Measurements from ENCODE around the gene STK31. TPM values are rescaled to one million over a fixed set of nuclear protein-coding genes. Genes with fewer than 3 reads are reported as not detected.
"Not testable (repeated sequence)": the region's sequence is repeated elsewhere in the genome, so short reads cannot be mapped to it uniquely, and the experiment has no call there.

STK31 gene
- total and polyA plus RNA-seq, 2 donors (not counting 1 experiment from before 2014, with no cell fraction given), result 0.17 TPM; not detected in 1

- no peak overlapping the region for H3K27ac ChIP-seq (ENCODE audit: insufficient read depth, low read length)
- H3K9ac ChIP-seq (ENCODE audit: insufficient read depth, low read length), result no peak overlapping the region
- no peak overlapping the region for H3K4me2 ChIP-seq (ENCODE audit: extremely low read depth, insufficient read depth, low read length)
- no peaks in the 10 kb centered on the region for H3K27me3 ChIP-seq (ENCODE audit: control insufficient read depth, insufficient read depth, low read length)
- DNase-seq (ENCODE audit: low read depth in 2 of 2), result no peak
- no peaks in the 10 kb centered on the region for H3K36me3 ChIP-seq (ENCODE audit: control insufficient read depth, insufficient read depth, low read length)
- TF ChIP-seq, protein P1, sequence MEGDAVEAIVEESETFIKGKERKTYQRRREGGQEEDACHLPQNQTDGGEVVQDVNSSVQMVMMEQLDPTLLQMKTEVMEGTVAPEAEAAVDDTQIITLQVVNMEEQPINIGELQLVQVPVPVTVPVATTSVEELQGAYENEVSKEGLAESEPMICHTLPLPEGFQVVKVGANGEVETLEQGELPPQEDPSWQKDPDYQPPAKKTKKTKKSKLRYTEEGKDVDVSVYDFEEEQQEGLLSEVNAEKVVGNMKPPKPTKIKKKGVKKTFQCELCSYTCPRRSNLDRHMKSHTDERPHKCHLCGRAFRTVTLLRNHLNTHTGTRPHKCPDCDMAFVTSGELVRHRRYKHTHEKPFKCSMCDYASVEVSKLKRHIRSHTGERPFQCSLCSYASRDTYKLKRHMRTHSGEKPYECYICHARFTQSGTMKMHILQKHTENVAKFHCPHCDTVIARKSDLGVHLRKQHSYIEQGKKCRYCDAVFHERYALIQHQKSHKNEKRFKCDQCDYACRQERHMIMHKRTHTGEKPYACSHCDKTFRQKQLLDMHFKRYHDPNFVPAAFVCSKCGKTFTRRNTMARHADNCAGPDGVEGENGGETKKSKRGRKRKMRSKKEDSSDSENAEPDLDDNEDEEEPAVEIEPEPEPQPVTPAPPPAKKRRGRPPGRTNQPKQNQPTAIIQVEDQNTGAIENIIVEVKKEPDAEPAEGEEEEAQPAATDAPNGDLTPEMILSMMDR (conservative IDR thresholded peaks at IDR 0.05 in 1 of 2, IDR thresholded peaks at IDR 0.05 in 1 of 2; ENCODE audit: low read depth in 1 of 2, low read length in 2 of 2), result no peak
- TF ChIP-seq EZH2 (IDR thresholded peaks at IDR 0.05; ENCODE audit: low read length, missing control alignments), result no peak
- H4K20me1 ChIP-seq (ENCODE audit: control insufficient read depth, extremely low read depth, insufficient read depth, low read length), result no peaks in the 10 kb centered on the region
- H3K4me1 ChIP-seq (ENCODE audit: control insufficient read depth, extremely low read depth, insufficient read depth, low read length), result no peaks in the 10 kb centered on the region
- no peak overlapping the region for H2AFZ ChIP-seq (ENCODE audit: low read length)
- no peak overlapping the region for H3K4me3 ChIP-seq (replicated peaks in 1 of 4; ENCODE audit: control extremely low read depth in 1 of 4, insufficient read depth in 1 of 4, low read depth in 3 of 4, low read length in 4 of 4)
- H3K9me3 ChIP-seq (ENCODE audit: control insufficient read depth, insufficient read depth, low read depth, low read length), result no peaks in the 10 kb centered on the region
- no peaks in the 10 kb centered on the region for H3K79me2 ChIP-seq (ENCODE audit: control insufficient read depth, insufficient read depth, low read length)
Measured at GRCh38 chr7:23833405-23833804, 123.4 kb downstream of the STK31 start.

GRCh38 chr7:23844837-23845236, 134.8 kb downstream of the STK31 start:
- not testable (repeated sequence) for H3K9me3 ChIP-seq (ENCODE audit: control insufficient read depth, insufficient read depth, low read depth, low read length); H4K20me1 ChIP-seq (ENCODE audit: control insufficient read depth, extremely low read depth, insufficient read depth, low read length); H3K79me2 ChIP-seq (ENCODE audit: control insufficient read depth, insufficient read depth, low read length); H3K4me3 ChIP-seq (replicated peaks in 1 of 4; ENCODE audit: control extremely low read depth in 1 of 4, insufficient read depth in 1 of 4, low read depth in 3 of 4, low read length in 4 of 4); H3K9ac ChIP-seq (ENCODE audit: insufficient read depth, low read length); DNase-seq (ENCODE audit: low read depth in 2 of 2); H3K27ac ChIP-seq (ENCODE audit: insufficient read depth, low read length); H3K4me1 ChIP-seq (ENCODE audit: control insufficient read depth, extremely low read depth, insufficient read depth, low read length); H2AFZ ChIP-seq (ENCODE audit: low read length); H3K27me3 ChIP-seq (ENCODE audit: control insufficient read depth, insufficient read depth, low read length); H3K4me2 ChIP-seq (ENCODE audit: extremely low read depth, insufficient read depth, low read length); H3K36me3 ChIP-seq (ENCODE audit: control insufficient read depth, insufficient read depth, low read length)

GRCh38 chr7:23852135-23852534, 142.1 kb downstream of the STK31 start:
- no peaks in the 10 kb centered on the region for H4K20me1 ChIP-seq (ENCODE audit: control insufficient read depth, extremely low read depth, insufficient read depth, low read length)
- H3K4me3 ChIP-seq (replicated peaks in 1 of 4; ENCODE audit: control extremely low read depth in 1 of 4, insufficient read depth in 1 of 4, low read depth in 3 of 4, low read length in 4 of 4), result no peak overlapping the region
- TF ChIP-seq EZH2 (IDR thresholded peaks at IDR 0.05; ENCODE audit: low read length, missing control alignments), result no peak
- TF ChIP-seq, protein P1 (conservative IDR thresholded peaks at IDR 0.05 in 1 of 2, IDR thresholded peaks at IDR 0.05 in 1 of 2; ENCODE audit: low read depth in 1 of 2, low read length in 2 of 2), result no peak
- H3K9me3 ChIP-seq (ENCODE audit: control insufficient read depth, insufficient read depth, low read depth, low read length), result no peaks in the 10 kb centered on the region
- no peak overlapping the region for H3K4me2 ChIP-seq (ENCODE audit: extremely low read depth, insufficient read depth, low read length)
- no peaks in the 10 kb centered on the region for H3K36me3 ChIP-seq (ENCODE audit: control insufficient read depth, insufficient read depth, low read length)
- DNase-seq (ENCODE audit: low read depth in 2 of 2), result peak in 1 of 2 donors; percentile 33
- no peaks in the 10 kb centered on the region for H3K27me3 ChIP-seq (ENCODE audit: control insufficient read depth, insufficient read depth, low read length)
- H3K4me1 ChIP-seq (ENCODE audit: control insufficient read depth, extremely low read depth, insufficient read depth, low read length), result no peaks in the 10 kb centered on the region
- H3K79me2 ChIP-seq (ENCODE audit: control insufficient read depth, insufficient read depth, low read length), result no peaks in the 10 kb centered on the region
- no peak overlapping the region for H3K27ac ChIP-seq (ENCODE audit: insufficient read depth, low read length)
- H3K9ac ChIP-seq (ENCODE audit: insufficient read depth, low read length), result no peak overlapping the region
- no peak overlapping the region for H2AFZ ChIP-seq (ENCODE audit: low read length)
